Measurements from ENCODE around the gene NDUFAF3. TPM values are rescaled to one million over a fixed set of nuclear protein-coding genes. Genes with fewer than 3 reads are reported as not detected.
"Not testable (repeated sequence)": the region's sequence is repeated elsewhere in the genome, so short reads cannot be mapped to it uniquely, and the experiment has no call there.

The NDUFAF3 gene
- total RNA-seq, 1 donor: 145 TPM

DNA sequence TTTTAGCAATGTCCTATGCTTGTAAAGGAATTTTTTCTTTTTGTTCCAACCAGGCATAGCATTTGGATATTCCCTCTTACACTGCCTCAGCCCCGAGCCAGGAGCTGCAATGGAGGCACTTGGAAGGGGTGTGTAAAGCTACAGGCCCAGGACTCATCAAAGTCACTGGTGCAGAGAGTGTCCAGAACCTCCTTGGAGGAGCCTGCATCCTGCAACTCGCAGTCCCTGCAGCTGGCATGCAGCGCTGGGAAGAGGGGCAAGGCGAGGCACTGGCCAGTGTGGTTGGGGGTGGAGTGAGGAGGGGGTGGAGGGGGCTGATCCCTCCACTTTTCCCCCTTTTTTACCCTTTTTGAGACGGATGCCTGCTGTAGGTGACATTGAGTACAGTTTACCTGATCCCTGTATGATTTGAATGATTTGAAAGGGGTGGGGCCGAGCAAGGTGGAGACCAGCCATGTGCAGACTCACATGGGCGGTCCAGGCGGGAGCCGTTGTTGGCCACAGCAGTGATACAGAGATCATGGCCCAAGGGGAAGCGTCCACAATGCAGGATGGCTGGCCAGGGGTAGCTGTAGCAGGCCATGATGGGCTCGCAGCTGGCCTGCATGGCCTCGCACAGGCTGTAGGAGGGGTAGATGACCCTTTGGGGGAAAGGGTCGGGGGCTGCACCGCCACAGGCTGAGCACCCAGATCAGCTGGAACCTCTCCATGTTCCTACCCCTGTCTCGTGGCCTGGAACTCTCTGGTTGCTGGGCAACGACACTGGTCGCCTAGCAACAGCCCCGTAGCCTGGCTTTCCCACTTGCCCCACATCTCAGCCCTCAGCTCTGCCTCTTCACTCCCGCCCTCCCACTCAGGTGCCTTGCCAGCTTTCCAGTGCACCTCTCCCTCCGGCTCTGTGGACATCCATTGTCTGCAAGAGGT lies 23.9 kb upstream of the NDUFAF3 start:
- DNase-seq (ENCODE audit: low read depth in 2 of 3, low spot score in 2 of 3): no peak

DNA sequence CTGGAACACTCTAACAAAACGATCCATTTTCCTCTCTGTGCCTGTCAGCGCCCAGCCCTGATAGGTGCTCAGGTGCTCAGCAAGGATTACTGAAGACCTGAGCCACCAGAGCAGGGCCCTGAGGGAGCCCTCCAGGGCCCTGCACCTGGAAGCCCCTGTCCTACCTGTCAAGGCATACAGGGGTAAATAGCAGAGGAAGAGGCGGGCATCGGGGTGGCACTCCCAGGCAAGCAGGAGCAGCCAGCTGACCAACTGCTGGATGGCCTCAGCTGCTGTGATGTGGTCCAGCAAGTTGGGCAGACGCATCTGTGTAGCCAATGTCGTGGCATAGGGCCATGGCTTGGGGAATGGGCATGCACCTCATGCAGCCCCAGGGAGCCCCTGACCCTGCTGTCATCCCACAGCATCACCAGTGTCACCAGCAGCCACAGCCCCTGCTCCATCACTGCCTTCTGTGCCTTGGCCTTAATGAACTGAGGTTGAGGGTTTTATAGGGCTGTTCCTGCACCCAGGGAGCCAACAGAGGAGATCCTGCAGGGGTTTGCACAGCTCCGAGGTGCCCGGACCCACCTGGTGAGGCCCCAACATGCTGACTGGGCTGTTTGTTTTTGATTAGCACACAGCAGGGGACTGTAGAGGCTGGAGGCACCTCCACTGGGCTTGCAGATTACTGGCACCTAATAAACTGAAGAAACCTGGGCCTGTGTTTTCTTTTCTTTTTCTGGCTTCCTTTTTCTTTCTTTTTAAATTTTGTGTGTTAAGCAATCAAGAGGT lies 22.6 kb upstream of the NDUFAF3 start:
- DNase-seq (ENCODE audit: low read depth in 2 of 3, low spot score in 2 of 3): no peak

DNA sequence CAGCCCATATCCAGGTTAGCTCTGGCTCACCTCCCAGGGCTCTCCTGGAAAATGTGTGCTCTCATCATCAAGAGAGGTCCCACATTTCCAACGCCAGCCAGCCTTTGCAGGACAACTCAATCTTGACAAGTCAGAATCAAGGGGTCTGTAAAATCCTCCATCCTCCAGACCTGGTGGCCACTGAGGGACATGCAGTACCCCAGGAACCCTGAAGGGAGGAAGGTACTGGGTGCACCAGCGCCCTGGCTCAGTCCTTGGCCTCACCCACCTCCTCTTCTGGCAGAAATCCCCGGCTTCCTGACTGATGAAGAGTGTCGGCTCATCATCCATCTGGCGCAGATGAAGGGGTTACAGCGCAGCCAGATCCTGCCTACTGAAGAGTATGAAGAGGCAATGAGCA lies 20.8 kb upstream of the NDUFAF3 start:
- no peak for DNase-seq (ENCODE audit: low read depth in 2 of 3, low spot score in 2 of 3)

DNA sequence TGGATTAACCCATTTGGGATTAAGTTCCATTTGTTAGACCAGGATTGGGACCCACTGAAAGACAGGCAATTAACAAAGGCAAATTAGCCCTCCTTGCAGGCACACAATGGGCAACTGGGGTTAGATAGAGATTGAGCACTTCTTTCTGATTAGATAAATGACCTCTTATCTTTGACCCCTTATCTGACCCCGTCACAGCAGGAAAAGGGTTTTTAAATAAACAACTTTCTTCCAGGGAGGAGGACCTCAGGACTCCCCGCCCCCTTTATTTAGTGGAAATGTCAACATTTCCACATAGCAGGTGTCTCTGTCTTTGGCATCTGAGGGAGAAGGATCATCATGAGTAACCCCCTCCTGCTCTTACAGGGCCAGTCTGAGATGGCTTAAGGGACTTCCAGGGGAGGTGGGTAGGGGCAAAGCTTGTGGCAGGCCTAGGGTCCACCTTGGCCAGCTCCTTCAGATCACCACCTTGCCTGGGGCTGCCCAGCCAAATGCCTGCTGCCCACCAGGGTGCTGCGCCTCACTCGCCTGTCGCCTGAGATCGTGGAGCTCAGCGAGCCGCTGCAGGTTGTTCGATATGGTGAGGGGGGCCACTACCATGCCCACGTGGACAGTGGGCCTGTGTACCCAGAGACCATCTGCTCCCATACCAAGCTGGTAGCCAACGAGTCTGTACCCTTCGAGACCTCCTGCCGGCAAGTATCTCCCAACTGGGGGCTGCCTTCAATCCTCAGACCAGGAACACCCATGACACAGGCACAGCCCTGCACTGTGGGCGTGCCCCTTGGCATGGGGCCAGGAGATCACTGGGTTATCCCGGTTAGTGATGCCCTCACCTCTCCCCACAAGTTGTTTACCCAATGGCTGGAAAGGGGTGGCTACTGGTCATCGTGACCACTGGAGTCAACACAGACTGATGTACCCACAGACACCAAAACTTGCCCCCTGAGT lies 17.3 kb upstream of the NDUFAF3 start:
- DNase-seq (ENCODE audit: low read depth in 2 of 3, low spot score in 2 of 3): no peak

DNA sequence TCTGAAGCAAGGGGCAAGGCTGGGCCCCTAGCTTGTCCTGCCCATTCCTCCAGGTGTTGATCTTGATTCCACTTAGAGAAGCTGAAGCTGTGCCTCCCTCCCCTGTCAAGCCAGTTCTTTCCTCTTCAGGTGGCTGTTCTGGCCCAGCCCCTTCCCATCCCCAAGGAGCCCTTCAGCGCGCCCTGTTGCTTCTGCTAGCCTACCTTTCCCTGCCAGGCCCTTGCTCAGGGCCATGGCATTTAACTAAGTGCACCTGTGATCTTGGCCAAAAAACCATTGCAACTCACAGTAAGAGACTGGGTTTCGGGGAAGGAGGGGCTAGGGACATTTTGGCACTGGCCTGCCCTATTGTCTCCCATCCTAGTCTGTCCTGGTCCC lies 16.6 kb upstream of the NDUFAF3 start:
- no peak for DNase-seq (ENCODE audit: low read depth in 2 of 3, low spot score in 2 of 3)

DNA sequence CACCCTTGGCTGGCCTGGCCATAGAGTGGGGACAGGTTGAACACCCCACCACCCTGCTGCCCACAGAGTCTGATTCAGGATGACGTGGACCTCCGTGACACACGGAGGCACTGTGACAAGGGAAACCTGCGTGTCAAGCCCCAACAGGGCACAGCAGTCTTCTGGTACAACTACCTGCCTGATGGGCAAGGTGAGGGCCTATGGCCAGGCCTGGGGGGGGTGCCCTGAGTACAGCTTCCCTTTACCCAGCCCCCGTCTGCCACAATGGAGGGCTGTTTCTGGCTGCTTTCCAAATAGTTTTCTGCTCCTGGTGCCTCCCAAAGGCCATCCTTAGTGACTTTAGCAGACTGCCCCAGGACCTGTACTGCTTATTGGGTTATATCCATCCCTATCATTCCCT lies 15.9 kb upstream of the NDUFAF3 start:
- DNase-seq (ENCODE audit: low read depth in 2 of 3, low spot score in 2 of 3): no peak

DNA sequence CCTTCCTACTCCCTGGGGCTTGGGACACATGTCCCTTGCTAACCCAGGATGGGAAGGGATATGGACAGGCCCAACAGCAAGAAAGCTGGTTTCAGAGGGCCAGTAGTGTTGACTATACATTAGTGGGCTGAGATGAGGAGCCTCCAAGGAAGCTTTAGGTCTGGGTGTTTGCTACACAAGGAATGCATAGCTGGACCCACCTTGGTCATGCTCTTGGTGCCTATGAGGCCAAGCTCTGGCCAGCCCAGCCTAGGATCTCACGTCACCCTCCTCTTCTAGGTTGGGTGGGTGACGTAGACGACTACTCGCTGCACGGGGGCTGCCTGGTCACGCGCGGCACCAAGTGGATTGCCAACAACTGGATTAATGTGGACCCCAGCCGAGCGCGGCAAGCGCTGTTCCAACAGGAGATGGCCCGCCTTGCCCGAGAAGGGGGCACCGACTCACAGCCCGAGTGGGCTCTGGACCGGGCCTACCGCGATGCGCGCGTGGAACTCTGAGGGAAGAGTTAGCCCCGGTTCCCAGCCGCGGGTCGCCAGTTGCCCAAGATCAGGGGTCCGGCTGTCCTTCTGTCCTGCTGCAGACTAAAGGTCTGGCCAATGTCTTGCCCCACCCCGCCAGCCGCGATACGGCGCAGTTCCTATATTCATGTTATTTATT lies 15.4 kb upstream of the NDUFAF3 start:
- DNase-seq (ENCODE audit: low read depth in 2 of 3, low spot score in 2 of 3): peak in 2 of 3 donors; percentile 43 to 55

DNA sequence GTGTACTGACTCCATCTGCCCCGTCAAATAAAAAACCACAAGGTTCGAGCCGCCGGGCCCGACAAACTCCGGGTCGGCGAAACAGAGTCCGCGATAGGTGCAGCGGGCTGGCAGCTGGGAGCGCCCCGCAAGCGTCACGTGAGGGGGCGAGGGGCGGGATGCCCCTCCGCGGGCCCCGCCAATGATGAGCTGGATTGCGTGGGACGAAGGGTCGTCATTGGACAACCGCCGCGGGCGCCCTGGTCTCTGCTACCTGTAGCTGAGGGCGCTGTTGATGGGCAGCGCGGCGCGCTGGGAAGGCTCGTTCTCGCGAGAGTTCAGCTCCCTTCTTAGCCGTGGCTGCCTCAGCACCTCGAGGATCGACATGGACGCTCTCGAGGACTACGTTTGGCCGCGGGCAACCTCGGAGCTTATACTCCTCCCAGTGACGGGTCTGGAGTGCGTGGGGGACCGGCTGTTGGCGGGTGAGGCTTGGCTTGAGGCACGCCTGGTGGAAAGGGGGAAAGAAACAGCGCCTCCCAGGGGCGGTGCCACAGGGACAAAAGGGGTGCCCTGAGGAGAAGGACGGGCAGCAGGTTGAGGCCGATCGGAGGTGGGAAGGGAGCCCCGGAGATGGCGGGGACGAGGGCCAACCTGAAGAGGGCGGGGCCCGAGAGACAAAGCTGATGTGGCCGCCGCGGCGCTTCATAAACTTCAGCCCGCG lies 14.7 kb upstream of the NDUFAF3 start, which contains the start of gene WDR6:
WDR6 (plus strand) TSS at position 324 of the 703 bp plus-strand sequence; CDS start at position 365, 41 bp downstream.
- DNase-seq (ENCODE audit: low read depth in 2 of 3, low spot score in 2 of 3): peak; percentile 93 to 99 (median 98)

DNA sequence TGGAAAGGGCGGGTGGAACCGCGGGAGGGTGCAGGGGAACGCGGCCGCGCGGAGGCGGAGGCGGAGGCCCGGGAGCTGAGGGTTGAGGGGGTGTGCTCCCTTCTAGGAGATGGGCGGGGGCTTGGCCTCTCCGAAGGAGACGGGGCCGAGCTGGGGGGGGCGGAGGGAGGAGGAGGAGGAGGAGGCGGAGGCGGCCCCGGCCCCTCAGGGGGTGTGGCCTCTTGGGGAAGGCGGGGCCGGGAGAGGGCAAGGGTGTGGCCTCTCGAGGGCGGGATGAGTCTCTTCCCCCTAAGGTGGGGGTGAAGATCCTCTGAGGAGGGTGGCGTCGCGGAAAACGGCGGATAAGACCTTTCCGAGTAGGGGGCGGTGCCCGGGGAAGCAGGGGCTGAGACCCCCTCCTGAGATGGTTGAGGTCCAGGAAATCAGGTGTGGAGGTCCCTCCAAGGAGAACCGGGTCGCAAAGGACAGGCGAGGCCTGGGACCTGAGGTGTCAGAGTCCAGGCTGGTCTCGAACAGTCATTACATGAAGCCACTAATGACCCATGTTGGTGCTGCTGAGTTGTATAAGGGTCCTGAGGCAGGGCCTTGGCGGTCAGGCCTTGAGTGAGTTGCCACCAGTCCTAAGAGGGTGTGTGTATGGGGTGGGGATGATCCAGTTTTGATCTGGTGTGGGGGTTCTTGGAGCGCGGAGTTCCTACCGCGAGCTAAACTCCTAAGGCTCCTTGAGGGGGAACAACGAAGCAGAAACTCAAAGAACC lies 14.0 kb upstream of the NDUFAF3 start:
- DNase-seq (ENCODE audit: low read depth in 2 of 3, low spot score in 2 of 3): peak in 2 of 3 donors; percentile 86 to 92

DNA sequence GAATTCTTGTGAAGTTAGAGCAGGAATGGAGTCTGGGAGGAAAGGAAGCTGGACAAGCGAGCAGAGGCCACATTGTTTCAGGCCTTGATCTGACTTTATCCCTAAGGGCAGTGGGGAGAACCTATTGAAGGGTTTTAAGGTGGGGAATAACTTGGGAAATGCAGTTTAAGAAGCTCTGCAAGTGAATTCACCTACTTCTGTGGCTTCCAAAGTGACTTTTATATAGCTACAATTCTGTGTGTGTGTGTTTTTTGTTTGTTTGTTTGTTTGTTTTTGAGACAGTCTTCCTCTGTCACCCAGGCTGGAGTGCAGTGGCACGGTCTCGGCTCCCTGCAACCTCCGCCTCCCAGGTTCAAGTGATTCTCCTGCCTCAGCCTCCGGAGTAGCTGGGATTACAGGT lies 13.3 kb upstream of the NDUFAF3 start:
- DNase-seq (ENCODE audit: low read depth in 2 of 3, low spot score in 2 of 3): not testable (repeated sequence)

DNA sequence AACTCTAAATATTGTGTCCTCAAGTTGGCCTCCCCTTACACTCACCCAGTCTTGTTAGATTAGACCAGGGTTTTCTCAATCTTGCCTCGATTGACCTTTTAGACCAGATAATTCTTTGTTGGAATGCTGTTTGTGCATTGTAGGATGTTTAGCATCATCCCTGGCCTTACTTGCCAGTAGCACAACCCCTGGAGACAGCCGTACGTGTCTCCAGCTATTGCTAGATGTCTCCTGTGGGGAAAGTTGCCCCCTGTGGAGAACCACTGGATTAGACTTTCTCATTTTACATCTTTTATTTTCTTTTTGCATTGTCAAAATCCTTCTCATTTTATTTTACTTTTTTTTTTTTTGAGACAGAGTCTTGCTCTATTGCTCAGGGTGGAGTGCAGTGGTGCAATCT lies 12.5 kb upstream of the NDUFAF3 start:
- DNase-seq (ENCODE audit: low read depth in 2 of 3, low spot score in 2 of 3): no peak

DNA sequence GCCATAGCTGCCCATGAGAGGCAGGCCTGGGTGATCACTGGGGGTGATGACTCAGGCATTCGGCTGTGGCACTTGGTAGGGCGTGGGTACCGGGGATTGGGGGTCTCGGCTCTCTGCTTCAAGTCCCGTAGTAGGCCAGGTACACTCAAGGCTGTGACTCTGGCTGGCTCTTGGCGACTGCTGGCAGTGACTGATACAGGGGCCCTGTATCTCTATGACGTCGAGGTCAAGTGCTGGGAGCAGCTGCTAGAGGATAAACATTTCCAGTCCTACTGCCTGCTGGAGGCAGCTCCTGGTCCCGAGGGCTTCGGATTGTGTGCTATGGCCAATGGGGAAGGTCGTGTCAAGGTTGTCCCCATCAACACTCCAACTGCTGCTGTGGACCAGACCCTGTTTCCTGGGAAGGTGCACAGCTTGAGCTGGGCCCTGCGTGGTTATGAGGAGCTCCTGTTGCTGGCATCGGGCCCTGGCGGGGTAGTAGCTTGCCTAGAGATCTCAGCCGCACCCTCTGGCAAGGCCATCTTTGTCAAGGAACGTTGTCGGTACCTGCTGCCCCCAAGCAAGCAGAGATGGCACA lies 9.4 kb upstream of the NDUFAF3 start:
- DNase-seq (ENCODE audit: low read depth in 2 of 3, low spot score in 2 of 3): no peak

DNA sequence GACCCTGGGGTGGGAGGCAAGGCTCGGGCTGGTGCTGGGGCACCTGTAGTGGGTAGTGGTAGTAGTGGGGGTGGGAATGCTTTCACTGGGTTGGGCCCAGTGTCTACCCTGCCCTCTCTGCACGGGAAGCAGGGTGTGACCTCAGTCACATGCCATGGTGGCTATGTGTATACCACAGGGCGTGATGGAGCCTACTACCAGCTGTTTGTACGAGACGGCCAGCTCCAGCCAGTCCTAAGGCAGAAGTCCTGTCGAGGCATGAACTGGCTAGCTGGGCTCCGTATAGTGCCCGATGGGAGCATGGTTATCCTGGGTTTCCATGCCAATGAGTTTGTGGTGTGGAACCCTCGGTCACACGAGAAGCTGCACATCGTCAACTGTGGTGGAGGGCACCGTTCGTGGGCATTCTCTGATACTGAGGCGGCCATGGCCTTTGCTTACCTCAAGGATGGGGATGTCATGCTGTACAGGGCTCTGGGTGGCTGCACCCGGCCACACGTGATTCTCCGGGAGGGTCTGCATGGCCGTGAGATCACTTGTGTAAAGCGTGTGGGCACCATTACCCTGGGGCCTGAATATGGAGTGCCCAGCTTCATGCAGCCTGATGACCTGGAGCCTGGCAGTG lies 8.7 kb upstream of the NDUFAF3 start:
- DNase-seq (ENCODE audit: low read depth in 2 of 3, low spot score in 2 of 3): no peak

DNA sequence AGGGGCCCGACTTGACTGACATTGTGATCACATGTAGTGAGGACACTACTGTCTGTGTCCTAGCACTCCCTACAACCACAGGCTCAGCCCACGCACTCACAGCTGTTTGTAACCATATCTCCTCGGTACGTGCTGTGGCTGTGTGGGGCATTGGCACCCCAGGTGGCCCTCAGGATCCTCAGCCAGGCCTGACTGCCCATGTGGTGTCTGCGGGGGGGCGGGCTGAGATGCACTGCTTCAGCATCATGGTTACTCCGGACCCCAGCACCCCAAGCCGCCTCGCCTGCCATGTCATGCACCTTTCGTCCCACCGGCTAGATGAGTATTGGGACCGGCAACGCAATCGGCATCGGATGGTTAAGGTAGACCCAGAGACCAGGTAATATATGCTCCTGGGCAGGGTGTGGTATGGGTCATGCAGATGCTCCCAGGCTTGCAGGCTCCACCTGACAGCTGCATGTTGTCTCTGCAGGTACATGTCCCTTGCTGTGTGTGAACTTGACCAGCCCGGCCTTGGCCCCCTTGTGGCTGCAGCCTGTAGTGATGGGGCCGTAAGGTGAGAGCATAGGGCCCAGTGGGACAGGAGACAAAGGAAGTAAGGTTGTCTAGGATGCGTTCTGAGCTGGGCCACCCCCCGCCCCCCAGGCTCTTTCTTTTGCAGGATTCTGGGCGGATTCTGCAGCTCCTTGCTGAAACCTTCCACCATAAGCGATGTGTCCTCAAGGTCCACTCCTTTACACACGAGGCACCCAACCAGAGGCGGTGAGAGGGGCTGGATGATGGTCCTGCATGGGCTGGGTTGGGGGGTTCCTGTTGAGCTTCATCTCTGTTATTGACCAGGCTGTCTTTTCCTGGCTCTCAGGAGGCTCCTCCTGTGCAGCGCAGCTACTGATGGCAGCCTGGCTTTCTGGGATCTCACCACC lies 7.9 kb upstream of the NDUFAF3 start:
- peak in 2 of 3 donors; percentile 48 to 60 for DNase-seq (ENCODE audit: low read depth in 2 of 3, low spot score in 2 of 3)

DNA sequence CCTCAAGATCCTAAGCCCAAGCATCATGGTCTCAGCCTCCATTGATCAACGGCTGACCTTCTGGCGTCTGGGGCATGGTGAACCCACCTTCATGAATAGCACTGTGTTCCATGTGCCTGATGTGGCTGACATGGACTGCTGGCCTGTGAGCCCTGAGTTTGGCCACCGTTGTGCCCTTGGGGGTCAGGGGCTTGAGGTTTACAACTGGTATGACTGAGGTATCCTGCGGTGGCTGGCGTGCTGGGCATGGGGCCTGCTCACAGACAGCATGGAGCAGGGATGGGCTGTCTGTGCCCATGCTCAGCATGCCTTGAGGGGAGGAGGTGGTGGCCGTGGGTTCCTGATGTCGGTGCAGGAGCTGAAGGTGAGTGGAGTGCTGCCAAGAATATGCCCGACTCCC lies 6.8 kb upstream of the NDUFAF3 start:
- DNase-seq (ENCODE audit: low read depth in 2 of 3, low spot score in 2 of 3): no peak

DNA sequence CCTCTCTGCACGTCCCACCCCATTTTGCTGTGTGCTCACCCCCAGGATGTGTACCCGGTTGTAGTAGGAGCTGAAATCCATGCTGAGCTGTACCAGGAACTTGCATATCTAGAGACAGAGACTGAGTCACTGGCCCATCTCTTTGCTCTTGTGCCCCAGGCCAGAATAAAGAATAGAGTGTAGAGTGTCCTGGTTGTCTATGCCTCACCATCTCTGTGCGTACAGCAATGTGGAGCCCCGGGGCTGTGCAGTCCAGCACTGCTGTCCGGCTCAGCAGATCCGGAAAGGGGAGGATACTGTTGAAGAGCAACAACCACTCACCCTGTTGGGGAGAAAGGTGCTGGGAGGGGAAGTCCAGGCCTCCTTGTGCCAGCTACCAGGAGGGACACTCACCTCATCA lies 6.2 kb upstream of the NDUFAF3 start:
- DNase-seq (ENCODE audit: low read depth in 2 of 3, low spot score in 2 of 3): no peak

Measured in hematopoietic multipotent progenitor cell (in vitro differentiated cells).